Stimulated activated CD4-positive, alpha-beta T cell treated with anti-CD3 and anti-CD28 coated beads, Interleukin-15, amount 100 ng/mL, for 24 hours (primary cell): ENCODE results near the gene CRACR2B.

Experiments used
- DNase-seq: peaks from one replicate; pipeline ENCODE4 v3.0.0-alpha.2; 2020

The CRACR2B gene

GRCh38 chr11:811446-812245 lies 16.1 kb upstream of the CRACR2B start:
- no peak for DNase-seq

- no peak for DNase-seq
These were observed 15.3 kb upstream of the CRACR2B start for GRCh38 chr11:812390-812789.

GRCh38 chr11:813072-813455 lies 14.7 kb upstream of the CRACR2B start:
- DNase-seq, result no peak

- DNase-seq, result no peak
These were observed 14.1 kb upstream of the CRACR2B start for GRCh38 chr11:813456-814096.

GRCh38 chr11:815675-816432 lies 11.9 kb upstream of the CRACR2B start:
- DNase-seq, result no peak

GRCh38 chr11:816433-816779 lies 11.3 kb upstream of the CRACR2B start:
- peak; percentile 46 for DNase-seq

GRCh38 chr11:818396-819128 lies 9.2 kb upstream of the CRACR2B start, which contains the start of gene PNPLA2:
Gene PNPLA2 (plus strand): TSS chr11:818914. CDS start chr11:819719, 805 bp downstream.
- DNase-seq, result no peak

- DNase-seq, result peak; percentile 94
These were observed 8.4 kb upstream of the CRACR2B start for GRCh38 chr11:819129-819931.

- peak; percentile 97 for DNase-seq
These were observed 7.6 kb upstream of the CRACR2B start for GRCh38 chr11:819943-820649.

- DNase-seq, result no peak
These were observed 6.8 kb upstream of the CRACR2B start for GRCh38 chr11:820655-821511.

- no peak for DNase-seq
These were observed 6.0 kb upstream of the CRACR2B start for GRCh38 chr11:821512-822371.

- no peak for DNase-seq
These were observed 4.1 kb upstream of the CRACR2B start for GRCh38 chr11:823441-824291.

- no peak for DNase-seq
These were observed 3.3 kb upstream of the CRACR2B start for GRCh38 chr11:824292-824880.

- no peak for DNase-seq
These were observed 2.8 kb upstream of the CRACR2B start for GRCh38 chr11:824942-825341.

GRCh38 chr11:825366-826226 lies 2.1 kb upstream of the CRACR2B start:
- DNase-seq, result no peak

- DNase-seq, result no peak
These were observed 1.5 kb upstream of the CRACR2B start for GRCh38 chr11:826227-826621.

- no peak for DNase-seq
These were observed 928 bp upstream of the CRACR2B start for GRCh38 chr11:826836-827145.
